OCI-LY3 (cell line): Measurements from ENCODE around the gene GRM2.

Experiments used
- H2AFZ ChIP-seq: fragments of 200-600, 300-600 bp; shearing (Covaris generic); 2 replicates; pipeline ENCODE4 v1.6.0; 2014; ENCODE audit warnings: antibody characterized with exemption, low read depth, low read length
- H3K27ac ChIP-seq: fragments of 200-600, 300-600 bp; sonication (generic); 2 replicates; pipeline ENCODE4 v1.5.1; 2014; ENCODE audit warnings: mild to moderate bottlenecking, low read length, moderate library complexity, mixed read lengths
- H3K27me3 ChIP-seq: fragments of 200-600, 300-600 bp; sonication (generic); 2 replicates; pipeline ENCODE4 v1.6.1; 2014; ENCODE audit warnings: low read depth, low read length, mixed read lengths
- H3K36me3 ChIP-seq: fragments of 200-600, 300-600 bp; sonication (generic); replicated peaks from 2 replicates; pipeline ENCODE3; 2014; ENCODE audit warnings: low read depth, low read length, mixed read lengths
- H3K4me1 ChIP-seq: fragments of 300-600, 200-600 bp; sonication (generic); 2 replicates; pipeline ENCODE4 v1.6.1; 2014; ENCODE audit warnings: low read length, mixed read lengths
- H3K4me2 ChIP-seq: fragments of 200-600, 300-600 bp; sonication (generic); 2 replicates; pipeline ENCODE4 v1.6.1; 2014; ENCODE audit warnings: low read length, mixed read lengths
- H3K4me3 ChIP-seq: fragments of 300-600, 200-600 bp; sonication (generic); 2 replicates; pipeline ENCODE4 v1.5.1; 2014; ENCODE audit warnings: antibody characterized with exemption, mild to moderate bottlenecking, low read length, moderate library complexity
- H3K79me2 ChIP-seq: fragments of 300-600, 200-600 bp; shearing (Covaris generic); 2 replicates; pipeline ENCODE4 v1.6.1; 2014; ENCODE audit warnings: mild to moderate bottlenecking, low read length, mixed read lengths
- H3K9ac ChIP-seq: fragments of 300-600, 200-600 bp; shearing (Covaris generic); 2 replicates; pipeline ENCODE4 v1.6.0; 2014; ENCODE audit warnings: mild to moderate bottlenecking, low read length, moderate library complexity
- H3K9me3 ChIP-seq: fragments of 200-600, 300-600 bp; shearing (Covaris generic); 2 replicates; pipeline ENCODE4 v1.6.1; 2014; ENCODE audit warnings: low read length, mixed read lengths; ENCODE audit not compliant: insufficient read depth
- H4K20me1 ChIP-seq: fragments of 200-600, 300-600 bp; sonication (generic); 2 replicates; pipeline ENCODE4 v1.6.1; 2016; ENCODE audit warnings: low read length, mixed read lengths; ENCODE audit not compliant: insufficient read depth
- CTCF ChIP-seq: fragments of 200-600, 300-600 bp; sonication (generic); IDR thresholded peaks from 2 replicates; pipeline ENCODE4 v1.5.1; 2014; ENCODE audit warnings: antibody characterized with exemption, low read length, low read depth
- EZH2phosphoT487 ChIP-seq: fragments of 200-600 bp; shearing (Covaris generic); IDR thresholded peaks from 2 replicates; pipeline ENCODE4 v1.6.1; 2018; ENCODE audit warnings: antibody characterized with exemption, mixed run types, low read depth

The GRM2 gene

DNA sequence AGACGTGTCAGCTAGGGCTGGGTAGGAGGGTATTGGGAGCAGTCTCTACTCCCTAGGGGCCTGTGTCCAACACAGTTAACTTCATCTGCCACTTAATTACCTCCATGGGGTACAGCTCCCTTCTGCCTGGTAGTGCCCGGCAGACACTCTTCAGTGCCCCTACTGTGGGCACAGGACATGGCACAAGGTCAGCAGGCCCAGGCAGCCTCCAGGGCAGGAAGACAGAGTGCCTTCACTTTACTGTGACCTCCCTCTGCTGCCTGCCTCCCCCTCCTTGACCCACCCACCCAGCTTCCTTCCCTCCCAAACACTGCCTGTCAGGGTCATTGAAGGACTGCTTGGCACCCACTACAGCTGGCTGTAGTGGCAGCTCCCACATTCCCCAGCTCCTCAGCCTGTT lies 6.5 kb upstream of the GRM2 start:
- Histone ChIP-seq H3K4me3 (no peak overlapping the region), H3K27me3 (no peaks in the 10 kb centered on the region), H3K79me2 (no peaks in the 10 kb centered on the region), H3K27ac (no peak overlapping the region), H4K20me1 (peaks cover 12% of the 10 kb centered on the region), H3K9ac (no peak overlapping the region), H2AFZ (no peak overlapping the region), H3K4me2 (no peak overlapping the region), H3K36me3 (peaks cover 30% of the 10 kb centered on the region), H3K4me1 (no peaks in the 10 kb centered on the region), H3K9me3 (no peaks in the 10 kb centered on the region)
- no peak for TF ChIP-seq CTCF
- TF ChIP-seq EZH2phosphoT487: no peak

GRCh38 chr3:51702156-51702555 lies 4.7 kb upstream of the GRM2 start:
- no peak overlapping the region for H3K9ac ChIP-seq
- no peak for TF ChIP-seq EZH2phosphoT487
- TF ChIP-seq CTCF: no peak
- no peaks in the 10 kb centered on the region for H3K27me3 ChIP-seq
- no peaks in the 10 kb centered on the region for H3K9me3 ChIP-seq
- peaks cover 24% of the 10 kb centered on the region for H3K36me3 ChIP-seq
- H3K27ac ChIP-seq: no peak overlapping the region
- no peak overlapping the region for H3K4me2 ChIP-seq
- H3K4me3 ChIP-seq: no peak overlapping the region
- no peaks in the 10 kb centered on the region for H3K4me1 ChIP-seq
- H3K79me2 ChIP-seq: no peaks in the 10 kb centered on the region
- no peak overlapping the region for H2AFZ ChIP-seq
- peaks cover 6% of the 10 kb centered on the region for H4K20me1 ChIP-seq

DNA sequence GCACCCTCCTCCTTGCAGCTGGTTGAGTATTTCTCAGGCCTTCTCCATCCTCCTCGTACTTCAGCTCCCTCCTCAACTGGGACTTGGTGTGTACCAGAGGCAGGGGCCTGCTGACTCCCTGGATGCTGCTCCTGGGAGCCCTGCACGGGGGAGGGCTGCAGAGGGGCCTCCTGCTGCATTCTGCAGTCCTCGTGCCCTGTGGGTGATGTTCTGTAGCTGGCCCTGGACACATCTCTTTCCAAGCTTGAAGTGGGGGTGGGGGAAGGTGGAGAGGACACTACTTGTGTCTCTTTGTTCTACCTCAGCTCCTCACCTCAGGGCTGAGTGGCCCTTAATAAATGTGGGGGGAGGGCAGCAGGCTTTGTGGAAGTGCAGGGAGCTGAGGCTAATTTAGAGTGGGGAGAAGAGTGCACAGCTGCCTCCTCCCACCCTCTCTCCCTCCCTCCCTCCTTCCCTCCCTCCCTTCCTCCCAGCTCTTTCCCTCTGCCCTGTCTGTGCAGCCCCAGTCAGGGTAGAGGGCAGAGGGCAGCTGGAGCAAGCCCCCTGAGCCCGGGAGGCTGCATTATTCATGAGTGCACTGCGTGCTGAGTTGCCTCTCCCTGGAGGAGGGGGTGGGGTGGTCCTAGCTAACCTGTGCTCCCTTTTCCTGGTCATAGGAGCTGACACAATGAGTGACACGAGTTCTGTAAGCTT lies 3.7 kb upstream of the GRM2 start:
- H3K4me2 ChIP-seq: no peak overlapping the region
- no peaks in the 10 kb centered on the region for H3K27me3 ChIP-seq
- no peak overlapping the region for H3K27ac ChIP-seq
- no peaks in the 10 kb centered on the region for H3K4me1 ChIP-seq
- peaks cover 6% of the 10 kb centered on the region for H4K20me1 ChIP-seq
- no peaks in the 10 kb centered on the region for H3K9me3 ChIP-seq
- no peak overlapping the region for H2AFZ ChIP-seq
- peaks cover 18% of the 10 kb centered on the region for H3K36me3 ChIP-seq
- H3K4me3 ChIP-seq: no peak overlapping the region
- H3K9ac ChIP-seq: no peak overlapping the region
- TF ChIP-seq CTCF (no peak), EZH2phosphoT487 (no peak)
- no peaks in the 10 kb centered on the region for H3K79me2 ChIP-seq

DNA sequence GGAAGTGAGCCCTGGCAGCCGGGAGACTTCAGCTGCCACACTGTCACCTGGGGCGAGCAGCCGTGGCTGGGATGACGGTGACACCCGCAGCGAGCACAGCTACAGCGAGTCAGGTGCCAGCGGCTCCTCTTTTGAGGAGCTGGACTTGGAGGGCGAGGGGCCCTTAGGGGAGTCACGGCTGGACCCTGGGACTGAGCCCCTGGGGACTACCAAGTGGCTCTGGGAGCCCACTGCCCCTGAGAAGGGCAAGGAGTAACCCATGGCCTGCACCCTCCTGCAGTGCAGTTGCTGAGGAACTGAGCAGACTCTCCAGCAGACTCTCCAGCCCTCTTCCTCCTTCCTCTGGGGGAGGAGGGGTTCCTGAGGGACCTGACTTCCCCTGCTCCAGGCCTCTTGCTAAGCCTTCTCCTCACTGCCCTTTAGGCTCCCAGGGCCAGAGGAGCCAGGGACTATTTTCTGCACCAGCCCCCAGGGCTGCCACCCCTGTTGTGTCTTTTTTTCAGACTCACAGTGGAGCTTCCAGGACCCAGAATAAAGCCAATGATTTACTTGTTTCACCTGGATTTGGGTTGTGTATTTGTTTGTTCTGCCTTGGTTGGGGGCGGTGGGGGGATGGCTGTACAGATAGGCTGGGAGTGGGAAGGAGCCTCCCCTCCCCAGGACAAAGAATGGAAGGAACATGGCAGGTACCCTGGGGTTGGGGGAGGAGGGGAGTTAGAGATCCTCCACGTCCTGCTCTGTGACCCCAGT lies 2.9 kb upstream of the GRM2 start:
- no peaks in the 10 kb centered on the region for H3K4me1 ChIP-seq
- peaks cover 14% of the 10 kb centered on the region for H3K36me3 ChIP-seq
- peaks cover 10% of the 10 kb centered on the region for H4K20me1 ChIP-seq

More for the DNA sequence above, 2.9 kb upstream of the GRM2 start:
- no peak overlapping the region for H3K4me3 ChIP-seq
- H3K79me2 ChIP-seq: no peaks in the 10 kb centered on the region
- no peak overlapping the region for H3K4me2 ChIP-seq
- no peak overlapping the region for H3K9ac ChIP-seq
- TF ChIP-seq EZH2phosphoT487: no peak
- TF ChIP-seq CTCF: no peak
- no peak overlapping the region for H2AFZ ChIP-seq
- H3K9me3 ChIP-seq: no peaks in the 10 kb centered on the region
- no peak overlapping the region for H3K27ac ChIP-seq
- H3K27me3 ChIP-seq: no peaks in the 10 kb centered on the region
